C4-2B (cell line): Measurements from ENCODE around the gene LCN12.

Experiments used
- H3K27ac ChIP-seq: fragments of 450-650 bp; 2 replicates; pipeline ENCODE4 v1.5.1; 2017
- CTCF ChIP-seq: fragments of 450-650 bp; conservative IDR thresholded peaks from 2 replicates; pipeline ENCODE4 v1.5.1; 2017; ENCODE audit warnings: mild to moderate bottlenecking
- ZFX ChIP-seq: fragments of 450-650 bp; IDR thresholded peaks from 2 replicates; pipeline ENCODE4 v1.6.1; 2017

The LCN12 gene

GRCh38 chr9:136937186-136938001, 14.7 kb upstream of the LCN12 start:
- H3K27ac ChIP-seq: no peak overlapping the region

GRCh38 chr9:136939431-136939995, 12.6 kb upstream of the LCN12 start:
- TF ChIP-seq CTCF: no peak
- TF ChIP-seq ZFX: no peak
- no peak overlapping the region for H3K27ac ChIP-seq

More at GRCh38 chr9:136937186-136938001, 14.7 kb upstream of the LCN12 start:
- TF ChIP-seq ZFX (no peak), CTCF (no peak)

GRCh38 chr9:136939996-136940525, 12.0 kb upstream of the LCN12 start:
- no peak overlapping the region for H3K27ac ChIP-seq
- no peak for TF ChIP-seq CTCF
- no peak for TF ChIP-seq ZFX

GRCh38 chr9:136940526-136941230, 11.4 kb upstream of the LCN12 start:
- no peak overlapping the region for H3K27ac ChIP-seq
- TF ChIP-seq CTCF (no peak), ZFX (no peak)

GRCh38 chr9:136941231-136942111, 10.6 kb upstream of the LCN12 start:
- H3K27ac ChIP-seq: no peak overlapping the region
- no peak for TF ChIP-seq CTCF
- TF ChIP-seq ZFX: no peak

- peak overlapping the region; percentile 94; the same call in 1 of the 2 replicates for H3K27ac ChIP-seq
- TF ChIP-seq ZFX (no peak), CTCF (no peak)
Observed at GRCh38 chr9:136942112-136942880, 9.8 kb upstream of the LCN12 start.
